Loucy (cell line): ENCODE data around the gene CAMK1D.

ENCODE experiments used
- H2AFZ ChIP-seq: fragments of 200-600 bp; sonication (generic); 2 replicates; pipeline ENCODE4 v1.6.0; 2016; ENCODE audit warnings: antibody characterized with exemption, mild to moderate bottlenecking, low read length, moderate library complexity
- H3F3A ChIP-seq: fragments of 200-600 bp; 2 replicates; pipeline ENCODE4 v1.6.0; 2016; ENCODE audit warnings: antibody characterized with exemption, low read depth, mild to moderate bottlenecking
- H3K27me3 ChIP-seq: fragments of 200-600 bp; sonication (generic); 2 replicates; pipeline ENCODE4 v1.6.1; 2014; ENCODE audit warnings: low read length, mild to moderate bottlenecking; ENCODE audit not compliant: insufficient read depth, poor library complexity, severe bottlenecking
- H3K36me3 ChIP-seq: fragments of 200-600 bp; sonication (generic); 2 replicates; pipeline ENCODE4 v1.6.1; 2016; ENCODE audit warnings: low read length; ENCODE audit not compliant: insufficient read depth
- H3K4me1 ChIP-seq: fragments of 200-600 bp; sonication (generic); 2 replicates; pipeline ENCODE4 v1.5.1; 2014; ENCODE audit warnings: low read length, mild to moderate bottlenecking; ENCODE audit not compliant: insufficient read depth, poor library complexity, severe bottlenecking
- H3K4me2 ChIP-seq: fragments of 200-600 bp; sonication (generic); 2 replicates; pipeline ENCODE4 v1.6.0; 2014; ENCODE audit warnings: antibody characterized with exemption, low read length, low read depth, mild to moderate bottlenecking; ENCODE audit not compliant: poor library complexity, severe bottlenecking
- H3K4me3 ChIP-seq: fragments of 200-600 bp; sonication (generic); 2 replicates; pipeline ENCODE4 v1.5.1; 2014; ENCODE audit warnings: low read length, mild to moderate bottlenecking, mixed read lengths; ENCODE audit not compliant: poor library complexity, severe bottlenecking
- H3K79me2 ChIP-seq: fragments of 200-600 bp; sonication (generic); 2 replicates; pipeline ENCODE4 v1.6.1; 2014; ENCODE audit warnings: low read length; ENCODE audit not compliant: insufficient read depth
- H3K9ac ChIP-seq: fragments of 200-600 bp; sonication (generic); 2 replicates; pipeline ENCODE4 v1.6.0; 2014; ENCODE audit warnings: mild to moderate bottlenecking, low read depth, low read length, moderate library complexity; ENCODE audit not compliant: poor library complexity, severe bottlenecking
- H3K9me2 ChIP-seq: fragments of 200-600 bp; sonication (generic); replicated peaks from 2 replicates; pipeline ENCODE4 v1.6.1; 2016; ENCODE audit warnings: low read depth, low read length, mixed read lengths
- H3K9me3 ChIP-seq: fragments of 200-600 bp; sonication (generic); 2 replicates; pipeline ENCODE4 v1.6.1; 2014; ENCODE audit warnings: mild to moderate bottlenecking, antibody characterized with exemption, low read length, low read depth; ENCODE audit not compliant: insufficient read depth
- H4K20me1 ChIP-seq: fragments of 200-600 bp; sonication (generic); 2 replicates; pipeline ENCODE4 v1.6.0; 2014; ENCODE audit warnings: antibody characterized with exemption, low read length, mild to moderate bottlenecking; ENCODE audit not compliant: insufficient read depth, poor library complexity, severe bottlenecking
- EZH2phosphoT487 ChIP-seq: fragments of 200-600 bp; IDR thresholded peaks from 2 replicates; pipeline ENCODE4 v1.6.1; 2018; ENCODE audit warnings: antibody characterized with exemption, mild to moderate bottlenecking, moderate library complexity, borderline replicate concordance
- TF ChIP-seq, protein P1 (sequence below): fragments of 200-600 bp; sonication (generic); conservative IDR thresholded peaks from 2 replicates; pipeline ENCODE4 v1.5.1; 2014; ENCODE audit warnings: mild to moderate bottlenecking, antibody characterized with exemption, low read length

The CAMK1D gene

DNA sequence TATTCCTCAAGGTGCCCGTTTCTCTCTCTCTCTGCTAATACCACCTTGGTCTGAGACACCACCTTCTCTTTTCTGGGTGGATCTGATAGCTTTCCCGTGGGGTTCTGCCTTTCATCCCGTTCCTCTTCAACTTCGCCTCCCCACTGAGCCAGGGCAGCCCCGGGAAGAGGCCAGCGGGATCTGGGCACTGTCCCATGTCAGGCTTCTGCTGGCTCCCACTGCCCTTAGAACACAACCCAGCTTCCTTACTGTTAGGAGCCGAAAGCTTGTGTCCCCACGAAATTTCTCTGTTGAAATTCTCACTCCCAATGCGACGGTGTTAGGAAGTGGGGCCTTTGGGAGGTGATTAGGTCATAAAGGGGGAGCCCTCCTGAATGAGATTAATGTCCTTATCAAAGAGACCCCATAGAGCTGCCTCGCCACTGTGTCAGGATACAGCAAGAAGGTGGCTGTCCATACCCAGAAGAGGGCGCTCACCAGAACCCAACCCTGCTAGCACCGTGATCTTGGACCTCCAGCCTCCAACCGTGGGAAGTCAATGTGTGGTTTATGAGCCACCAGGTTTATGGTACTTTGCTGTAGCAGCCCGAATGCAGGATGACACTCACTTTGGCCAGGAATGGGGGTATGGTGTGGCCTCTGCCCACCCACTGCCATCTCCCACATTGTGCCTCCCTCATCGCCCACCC, 79.2 kb downstream of the CAMK1D start:
- no peaks in the 10 kb centered on the region for H3K9me3 ChIP-seq
- H3K79me2 ChIP-seq: no peaks in the 10 kb centered on the region
- H2AFZ ChIP-seq: no peak overlapping the region
- no peaks in the 10 kb centered on the region for H3F3A ChIP-seq
- H3K36me3 ChIP-seq: no peaks in the 10 kb centered on the region
- no peak overlapping the region for H3K4me2 ChIP-seq
- H3K27me3 ChIP-seq: no peaks in the 10 kb centered on the region
- H3K4me3 ChIP-seq: no peak overlapping the region
- no peak for TF ChIP-seq EZH2phosphoT487
- TF ChIP-seq, protein P1, sequence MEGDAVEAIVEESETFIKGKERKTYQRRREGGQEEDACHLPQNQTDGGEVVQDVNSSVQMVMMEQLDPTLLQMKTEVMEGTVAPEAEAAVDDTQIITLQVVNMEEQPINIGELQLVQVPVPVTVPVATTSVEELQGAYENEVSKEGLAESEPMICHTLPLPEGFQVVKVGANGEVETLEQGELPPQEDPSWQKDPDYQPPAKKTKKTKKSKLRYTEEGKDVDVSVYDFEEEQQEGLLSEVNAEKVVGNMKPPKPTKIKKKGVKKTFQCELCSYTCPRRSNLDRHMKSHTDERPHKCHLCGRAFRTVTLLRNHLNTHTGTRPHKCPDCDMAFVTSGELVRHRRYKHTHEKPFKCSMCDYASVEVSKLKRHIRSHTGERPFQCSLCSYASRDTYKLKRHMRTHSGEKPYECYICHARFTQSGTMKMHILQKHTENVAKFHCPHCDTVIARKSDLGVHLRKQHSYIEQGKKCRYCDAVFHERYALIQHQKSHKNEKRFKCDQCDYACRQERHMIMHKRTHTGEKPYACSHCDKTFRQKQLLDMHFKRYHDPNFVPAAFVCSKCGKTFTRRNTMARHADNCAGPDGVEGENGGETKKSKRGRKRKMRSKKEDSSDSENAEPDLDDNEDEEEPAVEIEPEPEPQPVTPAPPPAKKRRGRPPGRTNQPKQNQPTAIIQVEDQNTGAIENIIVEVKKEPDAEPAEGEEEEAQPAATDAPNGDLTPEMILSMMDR: 0 out of 2 replicates have a peak, but pooled peaks have one; percentile 17
- no peaks in the 10 kb centered on the region for H3K4me1 ChIP-seq
- no peaks in the 10 kb centered on the region for H4K20me1 ChIP-seq
- no peak overlapping the region for H3K9ac ChIP-seq
- no peaks in the 10 kb centered on the region for H3K9me2 ChIP-seq

DNA sequence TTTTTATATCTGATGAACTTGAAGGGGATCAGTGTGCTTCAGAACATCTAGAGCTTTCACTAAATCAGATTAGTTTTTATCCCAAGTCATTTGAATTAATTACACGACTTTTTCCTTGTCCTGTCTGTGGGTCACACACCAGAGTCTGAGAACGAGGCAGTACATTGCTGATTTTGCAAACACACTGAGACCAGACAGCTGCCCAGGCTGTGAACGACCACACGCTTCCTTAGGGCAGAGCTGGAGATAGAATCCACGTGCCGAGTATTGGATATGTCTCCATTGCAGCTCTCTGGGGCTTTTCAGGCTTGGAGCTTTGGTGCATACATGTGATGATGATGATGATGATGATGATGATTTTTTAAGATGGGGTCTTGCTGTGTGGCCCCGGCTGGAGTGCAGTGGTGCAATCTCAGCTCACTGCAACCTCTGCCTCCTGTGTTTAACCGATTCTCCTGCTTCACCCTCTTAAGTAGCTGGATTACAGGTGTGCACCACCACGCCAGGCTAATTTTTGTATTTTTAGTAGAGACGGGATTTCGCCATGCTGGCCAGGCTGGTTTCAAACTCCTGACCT, 81.1 kb downstream of the CAMK1D start:
- Histone ChIP-seq H4K20me1 (no peaks in the 10 kb centered on the region), H3K9ac (no peak overlapping the region), H2AFZ (no peak overlapping the region), H3K9me3 (no peaks in the 10 kb centered on the region), H3K4me2 (no peak overlapping the region), H3K36me3 (no peaks in the 10 kb centered on the region), H3K4me1 (no peaks in the 10 kb centered on the region), H3K79me2 (no peaks in the 10 kb centered on the region), H3K4me3 (no peak overlapping the region), H3F3A (no peaks in the 10 kb centered on the region), H3K9me2 (no peaks in the 10 kb centered on the region), H3K27me3 (no peaks in the 10 kb centered on the region)
- no peak for TF ChIP-seq EZH2phosphoT487
- TF ChIP-seq, protein P1: no peak

DNA sequence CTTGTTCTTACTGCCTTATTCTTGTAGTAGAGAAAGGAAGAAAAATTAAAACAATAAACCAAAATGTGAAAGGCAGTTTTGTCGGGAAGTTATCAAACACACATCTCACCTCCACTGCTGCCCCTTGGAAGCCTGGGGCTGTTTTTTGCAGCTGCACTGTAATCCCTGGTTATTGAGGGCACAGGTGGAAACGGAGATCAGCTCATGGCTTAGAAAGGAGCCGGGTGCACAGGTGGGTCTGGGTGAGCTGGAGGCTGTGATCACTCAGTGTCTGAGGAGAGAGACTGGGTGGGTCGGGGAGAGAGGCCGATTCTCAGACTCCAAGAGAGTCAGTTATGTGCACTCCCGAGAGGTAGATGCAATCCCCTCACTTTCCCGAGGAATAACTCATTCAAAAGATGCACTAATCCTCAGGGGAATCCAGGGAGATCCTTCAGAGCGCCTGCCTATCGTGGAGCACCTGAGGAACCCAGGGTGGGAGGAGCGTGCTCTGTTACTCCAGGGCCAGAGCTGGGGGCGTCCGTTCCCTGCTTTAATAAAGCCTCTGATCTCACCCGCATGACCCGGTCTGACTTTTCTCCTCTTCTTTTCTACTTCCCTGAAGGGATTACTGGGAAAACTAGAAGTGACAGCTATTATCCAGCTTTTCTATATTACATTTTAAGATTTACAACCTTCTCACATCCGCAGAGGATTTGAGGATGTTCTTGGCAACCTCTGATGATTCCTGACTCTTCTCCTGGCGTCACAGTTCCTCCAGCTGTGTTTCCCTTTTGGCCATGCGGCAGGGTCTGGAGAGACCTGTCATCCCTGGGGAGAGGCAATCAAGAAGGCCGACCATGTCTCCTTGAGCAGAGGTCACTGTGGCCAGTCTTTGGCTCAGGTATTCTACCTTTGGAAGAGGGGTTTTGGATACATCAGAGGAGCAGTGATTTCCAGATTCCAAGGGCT, 82.1 kb downstream of the CAMK1D start:
- TF ChIP-seq, protein P1: no peak
- no peak for TF ChIP-seq EZH2phosphoT487
- Histone ChIP-seq H3F3A (no peaks in the 10 kb centered on the region), H3K27me3 (no peaks in the 10 kb centered on the region), H3K4me1 (no peaks in the 10 kb centered on the region), H3K4me2 (no peak overlapping the region), H3K9me2 (no peaks in the 10 kb centered on the region), H3K9ac (no peak overlapping the region), H4K20me1 (no peaks in the 10 kb centered on the region), H3K36me3 (no peaks in the 10 kb centered on the region), H3K9me3 (no peaks in the 10 kb centered on the region), H3K79me2 (no peaks in the 10 kb centered on the region), H3K4me3 (no peak overlapping the region), H2AFZ (no peak overlapping the region)
